ENCODE results near the gene LITAF.
A peak's percentile ranks its signal among the peaks of the same experiment; 100 is the strongest.

Gene LITAF

GRCh38 chr16:11586856-11587642 lies at the start of gene LITAF (continued):
- TF ChIP-seq ZNF660 (tag by site-specific recombination; IDR thresholded peaks at IDR 0.05) (no peak), ZNF175 (tag by site-specific recombination; IDR thresholded peaks at IDR 0.05) (no peak), ZNF549 (tag by site-specific recombination; IDR thresholded peaks at IDR 0.05) (no peak), ZNF121 (tag by site-specific recombination; IDR thresholded peaks at IDR 0.05) (peak; percentile 83; the same call in 1 of the 2 replicates), ZIC2 (tag by site-specific recombination; IDR thresholded peaks at IDR 0.05) (peak; percentile 61; the same call in 1 of the 2 replicates), ZNF302 (tag by site-specific recombination; IDR thresholded peaks at IDR 0.05; ENCODE audit: low read depth) (no peak), ZBTB7A (tag by site-specific recombination; IDR thresholded peaks at IDR 0.05; ENCODE audit: low read depth) (0 out of 2 replicates have a peak, but pooled peaks have one; percentile 30), ZNF391 (tag by site-specific recombination; IDR thresholded peaks at IDR 0.05; ENCODE audit: borderline replicate concordance, low read depth) (no peak), ZBTB6 (tag by site-specific recombination; IDR thresholded peaks at IDR 0.05) (peak; percentile 30; the same call in 1 of the 2 replicates), ZNF10 (tag by site-specific recombination; IDR thresholded peaks at IDR 0.05) (peak; percentile 43; the same call in 1 of the 2 replicates), SP7 (tag by site-specific recombination; IDR thresholded peaks at IDR 0.05) (peak; percentile 67; the same call in 1 of the 2 replicates), ZNF146 (tag by site-specific recombination; IDR thresholded peaks at IDR 0.05) (0 out of 2 replicates have a peak, but pooled peaks have one; percentile 15), KLF16 (tag by site-specific recombination; IDR thresholded peaks at IDR 0.05) (peak; percentile 77), ZNF398 (tag by site-specific recombination; IDR thresholded peaks at IDR 0.05) (peak; percentile 90), ZNF394 (tag by site-specific recombination; IDR thresholded peaks at IDR 0.05; ENCODE audit: borderline replicate concordance) (no peak; the same call in 1 of the 2 replicates), ZXDB (tag by site-specific recombination; IDR thresholded peaks at IDR 0.05) (peak; percentile 83), ZBTB20 (tag by site-specific recombination; IDR thresholded peaks at IDR 0.05) (peak; percentile 53; the same call in 1 of the 2 replicates), ZFP37 (tag by site-specific recombination; IDR thresholded peaks at IDR 0.05) (peak; percentile 52; the same call in 1 of the 2 replicates)
- TF ChIP-seq, protein P1, sequence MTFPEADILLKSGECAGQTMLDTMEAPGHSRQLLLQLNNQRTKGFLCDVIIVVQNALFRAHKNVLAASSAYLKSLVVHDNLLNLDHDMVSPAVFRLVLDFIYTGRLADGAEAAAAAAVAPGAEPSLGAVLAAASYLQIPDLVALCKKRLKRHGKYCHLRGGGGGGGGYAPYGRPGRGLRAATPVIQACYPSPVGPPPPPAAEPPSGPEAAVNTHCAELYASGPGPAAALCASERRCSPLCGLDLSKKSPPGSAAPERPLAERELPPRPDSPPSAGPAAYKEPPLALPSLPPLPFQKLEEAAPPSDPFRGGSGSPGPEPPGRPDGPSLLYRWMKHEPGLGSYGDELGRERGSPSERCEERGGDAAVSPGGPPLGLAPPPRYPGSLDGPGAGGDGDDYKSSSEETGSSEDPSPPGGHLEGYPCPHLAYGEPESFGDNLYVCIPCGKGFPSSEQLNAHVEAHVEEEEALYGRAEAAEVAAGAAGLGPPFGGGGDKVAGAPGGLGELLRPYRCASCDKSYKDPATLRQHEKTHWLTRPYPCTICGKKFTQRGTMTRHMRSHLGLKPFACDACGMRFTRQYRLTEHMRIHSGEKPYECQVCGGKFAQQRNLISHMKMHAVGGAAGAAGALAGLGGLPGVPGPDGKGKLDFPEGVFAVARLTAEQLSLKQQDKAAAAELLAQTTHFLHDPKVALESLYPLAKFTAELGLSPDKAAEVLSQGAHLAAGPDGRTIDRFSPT (tag by site-specific recombination; IDR thresholded peaks at IDR 0.05): peak; percentile 88
- TF ChIP-seq, protein P2, sequence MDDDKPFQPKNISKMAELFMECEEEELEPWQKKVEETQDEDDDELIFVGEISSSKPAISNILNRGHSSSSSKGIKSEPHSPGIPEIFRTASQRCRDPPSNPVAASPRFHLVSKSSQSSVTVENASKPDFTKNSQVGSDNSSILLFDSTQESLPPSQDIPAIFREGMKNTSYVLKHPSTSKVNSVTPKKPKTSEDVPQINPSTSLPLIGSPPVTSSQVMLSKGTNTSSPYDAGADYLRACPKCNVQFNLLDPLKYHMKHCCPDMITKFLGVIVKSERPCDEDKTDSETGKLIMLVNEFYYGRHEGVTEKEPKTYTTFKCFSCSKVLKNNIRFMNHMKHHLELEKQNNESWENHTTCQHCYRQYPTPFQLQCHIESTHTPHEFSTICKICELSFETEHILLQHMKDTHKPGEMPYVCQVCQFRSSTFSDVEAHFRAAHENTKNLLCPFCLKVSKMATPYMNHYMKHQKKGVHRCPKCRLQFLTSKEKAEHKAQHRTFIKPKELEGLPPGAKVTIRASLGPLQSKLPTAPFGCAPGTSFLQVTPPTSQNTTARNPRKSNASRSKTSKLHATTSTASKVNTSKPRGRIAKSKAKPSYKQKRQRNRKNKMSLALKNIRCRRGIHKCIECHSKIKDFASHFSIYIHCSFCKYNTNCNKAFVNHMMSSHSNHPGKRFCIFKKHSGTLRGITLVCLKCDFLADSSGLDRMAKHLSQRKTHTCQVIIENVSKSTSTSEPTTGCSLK (tag by site-specific recombination; IDR thresholded peaks at IDR 0.05): no peak
- TF ChIP-seq, protein P3, sequence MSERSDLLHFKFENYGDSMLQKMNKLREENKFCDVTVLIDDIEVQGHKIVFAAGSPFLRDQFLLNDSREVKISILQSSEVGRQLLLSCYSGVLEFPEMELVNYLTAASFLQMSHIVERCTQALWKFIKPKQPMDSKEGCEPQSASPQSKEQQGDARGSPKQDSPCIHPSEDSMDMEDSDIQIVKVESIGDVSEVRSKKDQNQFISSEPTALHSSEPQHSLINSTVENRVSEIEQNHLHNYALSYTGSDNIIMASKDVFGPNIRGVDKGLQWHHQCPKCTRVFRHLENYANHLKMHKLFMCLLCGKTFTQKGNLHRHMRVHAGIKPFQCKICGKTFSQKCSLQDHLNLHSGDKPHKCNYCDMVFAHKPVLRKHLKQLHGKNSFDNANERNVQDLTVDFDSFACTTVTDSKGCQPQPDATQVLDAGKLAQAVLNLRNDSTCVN (tag by site-specific recombination; optimal IDR thresholded peaks at IDR 0.05): peak; percentile 80
